Measurements from ENCODE around the gene SLC16A3. TPM values are rescaled to one million over a fixed set of nuclear protein-coding genes. Genes with fewer than 3 reads are reported as not detected.

SLC16A3 gene
- total RNA-seq, 3 donors from 2014 or later = 10.2 to 22.6 (median 17.3) TPM

DNA sequence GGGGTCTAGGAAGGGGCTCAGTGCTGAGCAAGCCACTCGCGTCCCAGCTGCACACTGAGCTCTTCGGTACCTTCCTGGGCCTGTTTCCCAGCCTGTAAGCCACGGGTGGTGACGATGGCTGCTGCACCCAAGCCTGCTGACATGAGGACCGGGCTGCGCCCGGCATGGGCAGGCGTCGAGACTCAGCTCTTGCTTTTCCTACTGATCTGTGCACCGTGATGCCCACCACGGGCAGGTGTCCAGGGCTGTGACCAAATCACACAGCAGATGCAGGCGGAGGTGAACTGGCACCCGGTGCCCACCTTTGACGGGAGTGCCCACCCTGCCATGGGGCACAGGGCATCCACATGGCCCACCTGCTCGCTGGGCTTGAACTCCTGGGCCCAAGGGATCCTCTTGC is 34.1 kb upstream of the SLC16A3 start:
- no peak overlapping the region for H3K27ac ChIP-seq
- no peaks in the 10 kb centered on the region for H3K4me1 ChIP-seq
- intact Hi-C loops (cut with DNase I; ENCODE audit: low total_unique reads) = no loop called here
- DNase-seq (ENCODE audit: low spot score in 2 of 2) = no peak
- H3K9me3 ChIP-seq = no peaks in the 10 kb centered on the region
- no peak overlapping the region for H3K4me3 ChIP-seq
- no peaks in the 10 kb centered on the region for H3K36me3 ChIP-seq
- TF ChIP-seq POLR2AphosphoS5 (IDR thresholded peaks at IDR 0.05) (no peak), POLR2A (IDR thresholded peaks at IDR 0.05) (no peak)
- TF ChIP-seq, protein P1, sequence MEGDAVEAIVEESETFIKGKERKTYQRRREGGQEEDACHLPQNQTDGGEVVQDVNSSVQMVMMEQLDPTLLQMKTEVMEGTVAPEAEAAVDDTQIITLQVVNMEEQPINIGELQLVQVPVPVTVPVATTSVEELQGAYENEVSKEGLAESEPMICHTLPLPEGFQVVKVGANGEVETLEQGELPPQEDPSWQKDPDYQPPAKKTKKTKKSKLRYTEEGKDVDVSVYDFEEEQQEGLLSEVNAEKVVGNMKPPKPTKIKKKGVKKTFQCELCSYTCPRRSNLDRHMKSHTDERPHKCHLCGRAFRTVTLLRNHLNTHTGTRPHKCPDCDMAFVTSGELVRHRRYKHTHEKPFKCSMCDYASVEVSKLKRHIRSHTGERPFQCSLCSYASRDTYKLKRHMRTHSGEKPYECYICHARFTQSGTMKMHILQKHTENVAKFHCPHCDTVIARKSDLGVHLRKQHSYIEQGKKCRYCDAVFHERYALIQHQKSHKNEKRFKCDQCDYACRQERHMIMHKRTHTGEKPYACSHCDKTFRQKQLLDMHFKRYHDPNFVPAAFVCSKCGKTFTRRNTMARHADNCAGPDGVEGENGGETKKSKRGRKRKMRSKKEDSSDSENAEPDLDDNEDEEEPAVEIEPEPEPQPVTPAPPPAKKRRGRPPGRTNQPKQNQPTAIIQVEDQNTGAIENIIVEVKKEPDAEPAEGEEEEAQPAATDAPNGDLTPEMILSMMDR (IDR thresholded peaks at IDR 0.05) = no peak
- no peaks in the 10 kb centered on the region for H3K27me3 ChIP-seq

DNA sequence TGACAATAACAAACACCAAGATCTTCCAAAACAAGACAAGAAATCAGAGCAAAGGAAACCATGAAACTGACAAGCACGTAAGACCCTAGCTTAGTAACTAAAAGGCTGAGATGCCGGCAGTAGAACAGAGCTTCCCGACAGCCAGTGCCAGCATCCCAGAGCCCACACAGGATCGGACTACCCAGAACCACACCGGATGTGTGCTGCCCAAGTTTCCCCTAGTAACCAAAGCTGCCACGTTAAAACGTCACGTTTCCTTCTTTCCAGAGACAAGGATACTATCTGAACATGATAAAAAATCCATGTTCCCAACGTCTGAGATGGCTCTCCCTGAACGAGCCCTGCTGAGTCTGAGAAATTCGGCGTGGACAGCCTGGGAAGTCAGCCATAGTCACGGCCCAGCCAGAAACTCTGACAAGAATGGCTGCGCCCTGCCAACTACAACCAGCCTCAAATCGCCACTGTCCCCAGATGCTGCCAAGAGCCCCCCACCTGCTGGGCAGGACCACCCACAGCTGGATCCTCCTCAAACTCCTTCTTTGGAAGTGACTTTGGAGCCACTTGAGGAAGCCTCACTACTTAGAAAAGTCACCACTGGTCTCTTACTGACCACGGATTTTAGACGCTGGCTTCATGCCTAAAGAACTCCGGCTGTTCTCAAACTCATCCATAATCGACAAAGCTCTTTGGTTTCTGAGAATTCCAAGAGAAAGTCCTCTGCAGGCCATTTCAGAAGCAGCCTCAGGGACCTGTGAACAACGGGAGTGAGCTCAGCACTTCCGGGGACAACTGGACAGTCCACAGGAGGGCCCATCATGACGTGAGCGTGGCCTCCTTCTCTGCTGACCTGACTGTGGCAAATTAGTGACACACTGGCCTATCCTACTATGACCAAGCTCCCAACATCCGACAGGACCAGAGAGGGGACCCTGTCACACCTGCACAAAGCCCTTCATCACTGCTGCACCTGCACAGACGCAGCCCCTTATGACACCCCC is 32.9 kb upstream of the SLC16A3 start:
- Histone ChIP-seq H3K4me1 (no peaks in the 10 kb centered on the region), H3K4me3 (no peak overlapping the region), H3K27ac (no peak overlapping the region), H3K9me3 (no peaks in the 10 kb centered on the region), H3K27me3 (no peaks in the 10 kb centered on the region), H3K36me3 (no peaks in the 10 kb centered on the region)
- intact Hi-C loops (cut with DNase I; ENCODE audit: low total_unique reads) = no loop called here
- TF ChIP-seq POLR2A (IDR thresholded peaks at IDR 0.05) (no peak), POLR2AphosphoS5 (IDR thresholded peaks at IDR 0.05) (no peak)
- TF ChIP-seq, protein P1 (IDR thresholded peaks at IDR 0.05) = no peak
- DNase-seq (ENCODE audit: low spot score in 2 of 2) = no peak

DNA sequence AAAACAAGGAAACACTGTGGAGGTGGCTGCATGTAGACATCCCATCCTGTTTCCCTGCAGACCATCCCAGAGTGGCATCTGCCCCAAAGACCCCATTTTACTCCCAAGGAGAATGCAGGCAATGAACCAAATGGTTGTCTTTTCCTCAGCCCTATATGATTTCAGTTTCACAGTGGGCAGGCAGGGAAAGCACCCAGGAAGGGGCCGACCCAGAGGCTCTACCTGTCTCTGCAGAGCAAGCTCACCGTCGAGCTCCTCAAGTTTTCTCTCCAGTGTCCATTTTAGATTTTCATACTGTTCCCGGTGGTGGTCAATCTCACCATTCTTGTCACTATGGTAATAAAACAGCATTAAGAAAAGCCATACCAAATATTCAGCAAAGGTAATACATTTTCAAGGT is 30.8 kb upstream of the SLC16A3 start:
- H3K27me3 ChIP-seq = no peaks in the 10 kb centered on the region
- no peaks in the 10 kb centered on the region for H3K36me3 ChIP-seq
- intact Hi-C loops (cut with DNase I; ENCODE audit: low total_unique reads) = no loop called here
- H3K9me3 ChIP-seq = no peaks in the 10 kb centered on the region
- TF ChIP-seq POLR2A (IDR thresholded peaks at IDR 0.05) (no peak), POLR2AphosphoS5 (IDR thresholded peaks at IDR 0.05) (no peak)
- TF ChIP-seq, protein P1 (IDR thresholded peaks at IDR 0.05) = no peak
- no peak overlapping the region for H3K4me3 ChIP-seq
- no peak for DNase-seq (ENCODE audit: low spot score in 2 of 2)
- no peak overlapping the region for H3K27ac ChIP-seq
- no peaks in the 10 kb centered on the region for H3K4me1 ChIP-seq

DNA sequence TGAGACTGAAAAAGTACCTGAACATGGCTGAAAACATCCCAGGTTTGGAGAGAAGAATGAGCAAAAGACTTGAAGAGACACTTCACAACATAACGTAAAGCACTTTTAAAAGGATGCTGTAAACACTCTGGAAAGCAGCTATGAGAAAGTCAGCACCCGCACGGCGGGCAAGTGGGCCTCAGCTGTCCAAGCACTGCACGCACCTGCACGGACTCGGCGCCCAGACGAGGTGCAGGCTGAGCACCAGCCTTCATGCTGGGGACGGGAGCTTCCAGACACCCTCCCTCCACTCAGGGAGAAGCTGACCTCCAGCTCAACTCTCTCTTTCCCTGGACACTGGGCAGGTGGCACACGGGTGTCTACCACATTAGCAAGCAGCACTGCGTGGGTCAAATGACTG is 29.3 kb upstream of the SLC16A3 start:
- Histone ChIP-seq H3K27me3 (no peaks in the 10 kb centered on the region), H3K27ac (no peak overlapping the region), H3K9me3 (no peaks in the 10 kb centered on the region), H3K4me3 (no peak overlapping the region), H3K4me1 (no peaks in the 10 kb centered on the region), H3K36me3 (no peaks in the 10 kb centered on the region)
- intact Hi-C loops (cut with DNase I; ENCODE audit: low total_unique reads) = no loop called here
- no peak for DNase-seq (ENCODE audit: low spot score in 2 of 2)
- TF ChIP-seq POLR2AphosphoS5 (IDR thresholded peaks at IDR 0.05) (no peak), POLR2A (IDR thresholded peaks at IDR 0.05) (no peak)
- TF ChIP-seq, protein P1 (IDR thresholded peaks at IDR 0.05) = no peak

DNA sequence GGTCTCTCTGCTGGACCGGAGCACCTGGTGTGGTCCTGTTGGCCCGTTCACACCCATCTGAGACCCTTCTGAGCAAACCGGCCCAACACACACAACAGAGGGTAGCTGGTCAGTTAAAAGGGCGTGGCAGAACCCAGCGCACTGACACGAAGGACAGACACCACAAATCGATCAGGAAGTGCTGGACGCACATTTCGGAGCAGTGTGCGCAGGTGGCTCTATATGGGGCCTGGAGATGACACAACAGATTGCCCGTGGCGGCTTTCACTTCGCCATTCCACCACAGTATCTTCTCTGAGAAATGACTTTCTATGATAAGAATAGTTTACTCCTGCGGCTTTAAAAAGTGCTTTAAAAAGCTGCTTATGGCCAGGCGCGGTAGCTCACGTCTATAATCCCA is 28.7 kb upstream of the SLC16A3 start:
- H3K27me3 ChIP-seq = no peaks in the 10 kb centered on the region
- intact Hi-C loops (cut with DNase I; ENCODE audit: low total_unique reads) = loop anchor here (10.0 kb wide), 1 partner anchor 125 kb away; no protein-coding TSS in a partner anchor
- no peak overlapping the region for H3K27ac ChIP-seq
- no peaks in the 10 kb centered on the region for H3K4me1 ChIP-seq
- TF ChIP-seq, protein P1 (IDR thresholded peaks at IDR 0.05) = no peak
- TF ChIP-seq POLR2AphosphoS5 (IDR thresholded peaks at IDR 0.05) = no peak
- TF ChIP-seq POLR2A (IDR thresholded peaks at IDR 0.05) = no peak
- H3K4me3 ChIP-seq = no peak overlapping the region
- H3K9me3 ChIP-seq = no peaks in the 10 kb centered on the region
- no peaks in the 10 kb centered on the region for H3K36me3 ChIP-seq
- DNase-seq (ENCODE audit: low spot score in 2 of 2) = no peak

Data from breast epithelium (tissue), 4 donors.